ENCODE data around the gene KATNA1. TPM values are rescaled to one million over a fixed set of nuclear protein-coding genes. Genes with fewer than 3 reads are reported as not detected.

Gene KATNA1
- total and polyA plus RNA-seq, 4 donors = 10.5 to 28.1 (median 12.4) TPM

DNA sequence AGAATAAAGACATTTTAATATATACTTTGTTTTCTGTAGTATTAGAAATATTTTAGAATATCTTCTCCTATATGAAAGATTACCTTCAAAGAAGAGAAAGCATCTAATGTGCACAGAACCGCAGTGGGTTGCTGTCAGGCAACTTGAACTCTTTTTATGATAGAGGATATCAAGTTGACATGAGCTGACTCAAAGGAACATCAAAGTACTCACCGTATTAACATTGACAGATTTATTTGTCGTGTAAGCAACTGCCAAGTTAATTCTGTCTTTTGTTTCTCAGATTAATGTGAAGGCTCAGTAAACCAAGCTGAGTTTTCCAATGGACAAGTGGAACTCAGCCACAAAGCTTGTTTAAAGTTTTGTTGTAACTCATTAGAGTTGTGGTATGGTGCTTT is 84.6 kb downstream of the KATNA1 start:
- TF ChIP-seq, protein P1, sequence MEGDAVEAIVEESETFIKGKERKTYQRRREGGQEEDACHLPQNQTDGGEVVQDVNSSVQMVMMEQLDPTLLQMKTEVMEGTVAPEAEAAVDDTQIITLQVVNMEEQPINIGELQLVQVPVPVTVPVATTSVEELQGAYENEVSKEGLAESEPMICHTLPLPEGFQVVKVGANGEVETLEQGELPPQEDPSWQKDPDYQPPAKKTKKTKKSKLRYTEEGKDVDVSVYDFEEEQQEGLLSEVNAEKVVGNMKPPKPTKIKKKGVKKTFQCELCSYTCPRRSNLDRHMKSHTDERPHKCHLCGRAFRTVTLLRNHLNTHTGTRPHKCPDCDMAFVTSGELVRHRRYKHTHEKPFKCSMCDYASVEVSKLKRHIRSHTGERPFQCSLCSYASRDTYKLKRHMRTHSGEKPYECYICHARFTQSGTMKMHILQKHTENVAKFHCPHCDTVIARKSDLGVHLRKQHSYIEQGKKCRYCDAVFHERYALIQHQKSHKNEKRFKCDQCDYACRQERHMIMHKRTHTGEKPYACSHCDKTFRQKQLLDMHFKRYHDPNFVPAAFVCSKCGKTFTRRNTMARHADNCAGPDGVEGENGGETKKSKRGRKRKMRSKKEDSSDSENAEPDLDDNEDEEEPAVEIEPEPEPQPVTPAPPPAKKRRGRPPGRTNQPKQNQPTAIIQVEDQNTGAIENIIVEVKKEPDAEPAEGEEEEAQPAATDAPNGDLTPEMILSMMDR (IDR thresholded peaks at IDR 0.05; ENCODE audit: control extremely low read depth, extremely low read depth) = no peak
- DNase-seq (no peak), ATAC-seq (ENCODE audit: insufficient read depth, low FRiP score) (no peak)
- H3K4me3 ChIP-seq = no peak overlapping the region
- no peak overlapping the region for H3K27ac ChIP-seq (ENCODE audit: low read depth in 1 of 2, low read length in 1 of 2)
- H3K4me1 ChIP-seq (ENCODE audit: control insufficient read depth in 5 of 5, insufficient read depth in 5 of 5, low read length in 5 of 5) = peaks cover 0 to 12% (median 4%) of the 10 kb centered on the region in 5 donors
- no peak overlapping the region for H3K9ac ChIP-seq (ENCODE audit: insufficient read depth in 1 of 2, low read length in 2 of 2)
- H3K27me3 ChIP-seq (ENCODE audit: control insufficient read depth in 3 of 3, insufficient read depth in 3 of 3, low read length in 2 of 3) = peaks cover 0 to 11% (median 3%) of the 10 kb centered on the region in 3 donors
- 74 to 92% methylated on average over 3 of the region's 3 CpGs for WGBS, 2 donors
- H3K9me3 ChIP-seq (ENCODE audit: control insufficient read depth in 4 of 4, insufficient read depth in 3 of 4, low read length in 3 of 4) = no peaks in the 10 kb centered on the region
- peaks cover 0 to 3% (median 0%) of the 10 kb centered on the region in 4 donors for H3K36me3 ChIP-seq (ENCODE audit: control insufficient read depth in 4 of 4, insufficient read depth in 4 of 4, low read length in 4 of 4)

DNA sequence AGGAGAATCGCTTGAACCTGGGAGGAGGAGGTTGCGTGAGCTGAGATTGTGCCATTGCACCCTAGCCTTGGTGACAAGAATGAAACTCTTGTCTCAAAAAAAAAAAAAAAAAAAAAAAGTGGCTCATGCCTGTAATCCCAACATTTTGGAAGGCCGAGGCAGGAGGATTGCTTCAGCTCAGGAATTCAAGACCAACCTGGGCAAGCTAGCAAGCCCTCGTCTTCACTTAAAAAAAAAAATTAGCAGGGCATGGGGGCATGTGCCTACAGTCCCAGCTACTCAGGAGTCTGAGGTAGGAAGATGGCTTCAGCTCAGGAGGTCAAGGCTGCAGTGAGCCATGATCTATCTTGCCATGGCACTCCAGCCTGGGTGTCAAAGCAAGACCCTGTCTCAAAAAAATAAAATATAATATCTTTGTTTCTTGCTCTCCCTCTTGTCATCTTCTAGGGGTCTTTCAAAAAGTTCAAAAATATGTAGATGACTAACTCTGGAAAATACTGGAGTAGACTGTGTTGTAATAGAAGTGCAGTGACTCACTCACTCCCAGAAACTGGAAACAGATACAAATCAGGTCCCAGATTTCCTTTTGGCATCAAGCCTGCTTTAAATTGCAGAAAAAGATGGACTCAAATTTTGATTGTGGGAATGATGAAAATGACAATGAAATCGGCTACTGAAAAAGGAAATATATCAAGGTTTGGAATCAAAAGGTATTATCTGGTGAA is 85.1 kb downstream of the KATNA1 start:
- DNase-seq (no peak), ATAC-seq (ENCODE audit: insufficient read depth, low FRiP score) (no peak)
- H3K4me1 ChIP-seq (ENCODE audit: control insufficient read depth in 5 of 5, insufficient read depth in 5 of 5, low read length in 5 of 5) = peaks cover 0 to 12% (median 4%) of the 10 kb centered on the region in 5 donors
- H3K9ac ChIP-seq (ENCODE audit: insufficient read depth in 1 of 2, low read length in 2 of 2) = no peak overlapping the region
- peaks cover 0 to 3% (median 0%) of the 10 kb centered on the region in 4 donors for H3K36me3 ChIP-seq (ENCODE audit: control insufficient read depth in 4 of 4, insufficient read depth in 4 of 4, low read length in 4 of 4)
- WGBS, 2 donors = 86% methylated on average over 5 of the region's 5 CpGs
- H3K27me3 ChIP-seq (ENCODE audit: control insufficient read depth in 3 of 3, insufficient read depth in 3 of 3, low read length in 2 of 3) = peaks cover 0 to 11% (median 3%) of the 10 kb centered on the region in 3 donors
- H3K27ac ChIP-seq (ENCODE audit: low read depth in 1 of 2, low read length in 1 of 2) = peak overlapping the region in 1 of 2 donors; percentile 22
- H3K4me3 ChIP-seq = no peak overlapping the region
- TF ChIP-seq, protein P1 (IDR thresholded peaks at IDR 0.05; ENCODE audit: control extremely low read depth, extremely low read depth) = no peak
- no peaks in the 10 kb centered on the region for H3K9me3 ChIP-seq (ENCODE audit: control insufficient read depth in 4 of 4, insufficient read depth in 3 of 4, low read length in 3 of 4)

DNA sequence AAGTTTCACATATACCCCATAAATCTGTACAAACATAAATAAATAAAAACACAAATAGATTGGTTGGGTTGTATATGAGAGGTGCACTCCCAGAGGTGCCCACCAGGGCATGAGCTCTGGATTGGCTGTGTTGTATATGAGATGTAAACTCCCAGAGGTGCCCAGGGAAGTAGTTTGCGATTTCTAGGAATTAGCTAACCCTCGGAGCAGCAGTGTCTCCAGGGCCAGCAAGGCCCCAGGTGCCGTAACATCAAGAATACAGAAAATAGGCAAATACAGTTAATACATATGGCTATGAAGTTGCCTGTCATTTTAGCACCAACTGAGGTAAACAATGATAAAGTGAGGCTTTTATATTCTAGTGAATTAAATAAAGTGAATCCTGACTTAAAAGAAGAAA is 87.8 kb downstream of the KATNA1 start:
- TF ChIP-seq, protein P1 (IDR thresholded peaks at IDR 0.05; ENCODE audit: control extremely low read depth, extremely low read depth) = no peak
- ATAC-seq (ENCODE audit: insufficient read depth, low FRiP score) (no peak), DNase-seq (no peak)
- Histone ChIP-seq H3K36me3 (ENCODE audit: control insufficient read depth in 4 of 4, insufficient read depth in 4 of 4, low read length in 4 of 4) (no peaks in the 10 kb centered on the region), H3K27ac (ENCODE audit: low read depth in 1 of 2, low read length in 1 of 2) (no peak overlapping the region), H3K4me1 (ENCODE audit: control insufficient read depth in 5 of 5, insufficient read depth in 5 of 5, low read length in 5 of 5) (peaks cover 0 to 5% (median 0%) of the 10 kb centered on the region in 5 donors), H3K9ac (ENCODE audit: insufficient read depth in 1 of 2, low read length in 2 of 2) (no peak overlapping the region), H3K9me3 (ENCODE audit: control insufficient read depth in 4 of 4, insufficient read depth in 3 of 4, low read length in 3 of 4) (no peaks in the 10 kb centered on the region), H3K4me3 (no peak overlapping the region), H3K27me3 (ENCODE audit: control insufficient read depth in 3 of 3, insufficient read depth in 3 of 3, low read length in 2 of 3) (peaks cover 0 to 19% (median 3%) of the 10 kb centered on the region in 3 donors)
- WGBS, 2 donors = 63 to 74% methylated on average over 3 of the region's 3 CpGs

Data from lung (tissue), 12 donors.